Measurements from ENCODE around the gene RNU5D-1.

Gene RNU5D-1

DNA sequence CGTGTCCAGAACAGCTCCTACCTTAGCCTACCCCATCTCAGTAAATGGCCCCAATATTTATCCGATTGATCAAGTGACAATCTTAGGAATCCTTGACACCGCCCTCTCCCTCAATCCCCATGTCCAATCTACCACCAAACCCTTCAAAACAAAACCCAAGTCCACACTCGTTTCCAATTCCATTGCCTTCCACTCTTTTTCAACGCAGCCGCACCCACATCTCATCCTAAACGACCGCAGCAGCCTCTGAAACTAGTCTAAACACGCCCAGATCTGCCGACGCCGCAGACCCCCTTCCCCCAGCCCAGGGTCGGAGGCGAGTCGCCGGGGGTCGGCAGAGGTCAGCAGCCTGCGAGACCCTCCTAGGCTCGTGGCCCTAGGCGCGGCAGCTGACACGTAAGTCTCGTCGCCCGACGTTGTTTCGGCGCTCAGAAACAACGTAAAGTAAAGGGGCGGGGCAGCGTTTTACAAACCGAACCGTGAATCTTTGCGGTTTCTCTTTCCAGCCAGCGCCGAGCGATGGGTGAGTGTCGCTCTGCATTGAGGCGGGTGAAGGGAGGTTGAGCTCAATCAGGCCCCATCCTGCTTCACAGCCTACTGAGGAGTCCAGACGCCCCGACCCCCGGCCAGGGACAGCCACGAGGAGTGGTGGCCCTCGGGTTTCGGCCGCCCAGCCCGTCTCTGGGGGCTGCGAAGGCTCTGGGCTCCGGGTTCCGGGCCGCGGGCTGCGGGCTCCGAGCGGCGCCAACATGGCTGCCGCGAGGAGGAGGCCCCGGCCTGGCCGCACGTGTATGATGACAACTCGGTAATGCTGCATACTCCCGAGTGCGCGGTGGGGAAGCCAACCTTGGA is 44.3 kb upstream of the RNU5D-1 start, which contains the start of gene RPS8 (continued):
- TF ChIP-seq OVOL3 (tag by site-specific recombination; IDR thresholded peaks at IDR 0.05) (no peak), ZNF791 (tag by site-specific recombination; IDR thresholded peaks at IDR 0.05) (no peak), ZNF596 (tag by site-specific recombination; IDR thresholded peaks at IDR 0.05) (no peak), ZNF530 (tag by site-specific recombination; IDR thresholded peaks at IDR 0.05; ENCODE audit: low read depth) (no peak), ZNF391 (tag by site-specific recombination; IDR thresholded peaks at IDR 0.05; ENCODE audit: borderline replicate concordance, low read depth) (peak; percentile 94; the same call in 1 of the 2 replicates), ZNF146 (tag by site-specific recombination; IDR thresholded peaks at IDR 0.05) (0 out of 2 replicates have a peak, but pooled peaks have one; percentile 2), ZNF670 (tag by site-specific recombination; IDR thresholded peaks at IDR 0.05; ENCODE audit: low read depth) (no peak), ZNF747 (tag by site-specific recombination; IDR thresholded peaks at IDR 0.05) (no peak), ZBTB7A (tag by site-specific recombination; IDR thresholded peaks at IDR 0.05; ENCODE audit: low read depth) (peak; percentile 99), EGR2 (tag by site-specific recombination; IDR thresholded peaks at IDR 0.05; ENCODE audit: low read depth) (no peak), ZNF335 (tag by site-specific recombination; conservative IDR thresholded peaks at IDR 0.05) (peak; percentile 38; the same call in 1 of the 2 replicates), ZNF426 (tag by site-specific recombination; IDR thresholded peaks at IDR 0.05) (no peak), ZNF585B (tag by site-specific recombination; IDR thresholded peaks at IDR 0.05) (no peak), ZNF558 (tag by site-specific recombination; IDR thresholded peaks at IDR 0.05) (no peak), ZNF366 (tag by site-specific recombination; conservative IDR thresholded peaks at IDR 0.05) (peak; percentile 68), ZFHX2 (tag by site-specific recombination; conservative IDR thresholded peaks at IDR 0.05) (peak; percentile 36), ZNF19 (tag by site-specific recombination; IDR thresholded peaks at IDR 0.05; ENCODE audit: low read depth) (no peak), ZNF529 (tag by site-specific recombination; IDR thresholded peaks at IDR 0.05; ENCODE audit: insufficient replicate concordance) (no peak), ZFP41 (tag by site-specific recombination; IDR thresholded peaks at IDR 0.05; ENCODE audit: borderline replicate concordance) (no peak), GLIS1 (tag by site-specific recombination; IDR thresholded peaks at IDR 0.05) (no peak), ZNF248 (tag by site-specific recombination; IDR thresholded peaks at IDR 0.05) (no peak), TRIM28 (IDR thresholded peaks at IDR 0.05; ENCODE audit: borderline replicate concordance, low read length) (peak; percentile 85), ZNF621 (tag by site-specific recombination; IDR thresholded peaks at IDR 0.05) (no peak), ZNF175 (tag by site-specific recombination; IDR thresholded peaks at IDR 0.05) (no peak), ZNF624 (tag by site-specific recombination; IDR thresholded peaks at IDR 0.05) (peak; percentile 76; the same call in 1 of the 2 replicates), ZNF169 (tag by site-specific recombination; IDR thresholded peaks at IDR 0.05) (no peak), ZNF416 (tag by site-specific recombination; IDR thresholded peaks at IDR 0.05) (no peak)
- TF ChIP-seq, protein P1, sequence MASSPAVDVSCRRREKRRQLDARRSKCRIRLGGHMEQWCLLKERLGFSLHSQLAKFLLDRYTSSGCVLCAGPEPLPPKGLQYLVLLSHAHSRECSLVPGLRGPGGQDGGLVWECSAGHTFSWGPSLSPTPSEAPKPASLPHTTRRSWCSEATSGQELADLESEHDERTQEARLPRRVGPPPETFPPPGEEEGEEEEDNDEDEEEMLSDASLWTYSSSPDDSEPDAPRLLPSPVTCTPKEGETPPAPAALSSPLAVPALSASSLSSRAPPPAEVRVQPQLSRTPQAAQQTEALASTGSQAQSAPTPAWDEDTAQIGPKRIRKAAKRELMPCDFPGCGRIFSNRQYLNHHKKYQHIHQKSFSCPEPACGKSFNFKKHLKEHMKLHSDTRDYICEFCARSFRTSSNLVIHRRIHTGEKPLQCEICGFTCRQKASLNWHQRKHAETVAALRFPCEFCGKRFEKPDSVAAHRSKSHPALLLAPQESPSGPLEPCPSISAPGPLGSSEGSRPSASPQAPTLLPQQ (tag by site-specific recombination; IDR thresholded peaks at IDR 0.05), result peak; percentile 76
- TF ChIP-seq, protein P2, sequence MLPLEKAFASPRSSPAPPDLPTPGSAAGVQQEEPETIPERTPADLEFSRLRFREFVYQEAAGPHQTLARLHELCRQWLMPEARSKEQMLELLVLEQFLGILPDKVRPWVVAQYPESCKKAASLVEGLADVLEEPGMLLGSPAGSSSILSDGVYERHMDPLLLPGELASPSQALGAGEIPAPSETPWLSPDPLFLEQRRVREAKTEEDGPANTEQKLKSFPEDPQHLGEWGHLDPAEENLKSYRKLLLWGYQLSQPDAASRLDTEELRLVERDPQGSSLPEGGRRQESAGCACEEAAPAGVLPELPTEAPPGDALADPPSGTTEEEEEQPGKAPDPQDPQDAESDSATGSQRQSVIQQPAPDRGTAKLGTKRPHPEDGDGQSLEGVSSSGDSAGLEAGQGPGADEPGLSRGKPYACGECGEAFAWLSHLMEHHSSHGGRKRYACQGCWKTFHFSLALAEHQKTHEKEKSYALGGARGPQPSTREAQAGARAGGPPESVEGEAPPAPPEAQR (tag by site-specific recombination; IDR thresholded peaks at IDR 0.05), result no peak; the same call in 1 of the 2 replicates
- TF ChIP-seq, protein P3, sequence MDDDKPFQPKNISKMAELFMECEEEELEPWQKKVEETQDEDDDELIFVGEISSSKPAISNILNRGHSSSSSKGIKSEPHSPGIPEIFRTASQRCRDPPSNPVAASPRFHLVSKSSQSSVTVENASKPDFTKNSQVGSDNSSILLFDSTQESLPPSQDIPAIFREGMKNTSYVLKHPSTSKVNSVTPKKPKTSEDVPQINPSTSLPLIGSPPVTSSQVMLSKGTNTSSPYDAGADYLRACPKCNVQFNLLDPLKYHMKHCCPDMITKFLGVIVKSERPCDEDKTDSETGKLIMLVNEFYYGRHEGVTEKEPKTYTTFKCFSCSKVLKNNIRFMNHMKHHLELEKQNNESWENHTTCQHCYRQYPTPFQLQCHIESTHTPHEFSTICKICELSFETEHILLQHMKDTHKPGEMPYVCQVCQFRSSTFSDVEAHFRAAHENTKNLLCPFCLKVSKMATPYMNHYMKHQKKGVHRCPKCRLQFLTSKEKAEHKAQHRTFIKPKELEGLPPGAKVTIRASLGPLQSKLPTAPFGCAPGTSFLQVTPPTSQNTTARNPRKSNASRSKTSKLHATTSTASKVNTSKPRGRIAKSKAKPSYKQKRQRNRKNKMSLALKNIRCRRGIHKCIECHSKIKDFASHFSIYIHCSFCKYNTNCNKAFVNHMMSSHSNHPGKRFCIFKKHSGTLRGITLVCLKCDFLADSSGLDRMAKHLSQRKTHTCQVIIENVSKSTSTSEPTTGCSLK (tag by site-specific recombination; IDR thresholded peaks at IDR 0.05), result no peak
- TF ChIP-seq, protein P4, sequence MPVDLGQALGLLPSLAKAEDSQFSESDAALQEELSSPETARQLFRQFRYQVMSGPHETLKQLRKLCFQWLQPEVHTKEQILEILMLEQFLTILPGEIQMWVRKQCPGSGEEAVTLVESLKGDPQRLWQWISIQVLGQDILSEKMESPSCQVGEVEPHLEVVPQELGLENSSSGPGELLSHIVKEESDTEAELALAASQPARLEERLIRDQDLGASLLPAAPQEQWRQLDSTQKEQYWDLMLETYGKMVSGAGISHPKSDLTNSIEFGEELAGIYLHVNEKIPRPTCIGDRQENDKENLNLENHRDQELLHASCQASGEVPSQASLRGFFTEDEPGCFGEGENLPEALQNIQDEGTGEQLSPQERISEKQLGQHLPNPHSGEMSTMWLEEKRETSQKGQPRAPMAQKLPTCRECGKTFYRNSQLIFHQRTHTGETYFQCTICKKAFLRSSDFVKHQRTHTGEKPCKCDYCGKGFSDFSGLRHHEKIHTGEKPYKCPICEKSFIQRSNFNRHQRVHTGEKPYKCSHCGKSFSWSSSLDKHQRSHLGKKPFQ (tag by site-specific recombination; IDR thresholded peaks at IDR 0.05), result no peak
- TF ChIP-seq, protein P5, sequence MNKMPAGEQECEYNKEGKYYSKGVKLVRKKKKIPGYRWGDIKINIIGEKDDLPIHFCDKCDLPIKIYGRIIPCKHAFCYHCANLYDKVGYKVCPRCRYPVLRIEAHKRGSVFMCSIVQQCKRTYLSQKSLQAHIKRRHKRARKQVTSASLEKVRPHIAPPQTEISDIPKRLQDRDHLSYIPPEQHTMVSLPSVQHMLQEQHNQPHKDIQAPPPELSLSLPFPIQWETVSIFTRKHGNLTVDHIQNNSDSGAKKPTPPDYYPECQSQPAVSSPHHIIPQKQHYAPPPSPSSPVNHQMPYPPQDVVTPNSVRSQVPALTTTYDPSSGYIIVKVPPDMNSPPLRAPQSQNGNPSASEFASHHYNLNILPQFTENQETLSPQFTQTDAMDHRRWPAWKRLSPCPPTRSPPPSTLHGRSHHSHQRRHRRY (tag by site-specific recombination; IDR thresholded peaks at IDR 0.05), result peak; percentile 47; the same call in 1 of the 2 replicates
